GM21737 (cell line): ENCODE results near the gene GTF3A.

Source experiments
- ATAC-seq: cut with Tn5 transposase; IDR thresholded peaks from one replicate; pipeline ENCODE4 v1.9.1; 2021; ENCODE audit warnings: mild to moderate bottlenecking, moderate library complexity; ENCODE audit not compliant: unreplicated experiment

Gene GTF3A

GRCh38 chr13:27446986-27447583, 22.7 kb downstream of the GTF3A start:
- ATAC-seq: peak; percentile 23

GRCh38 chr13:27448308-27448707, 23.9 kb downstream of the GTF3A start:
- no peak for ATAC-seq

GRCh38 chr13:27449081-27449603, 24.7 kb downstream of the GTF3A start:
- no peak for ATAC-seq

- peak; percentile 74 for ATAC-seq
Measured at GRCh38 chr13:27449936-27450828, 25.8 kb downstream of the GTF3A start, which contains the start of gene MTIF3. MTIF3 (minus strand) TSS chr13:27450564; CDS start chr13:27440448, 10,116 bp downstream.

- ATAC-seq: peak; percentile 9
Measured at GRCh38 chr13:27450921-27451471, 26.6 kb downstream of the GTF3A start.

- no peak for ATAC-seq
Measured at GRCh38 chr13:27455331-27455855, 31.0 kb downstream of the GTF3A start.

GRCh38 chr13:27461940-27462584, 37.6 kb downstream of the GTF3A start:
- ATAC-seq: no peak

- no peak for ATAC-seq
Measured at GRCh38 chr13:27463500-27463899, 39.1 kb downstream of the GTF3A start.

DNA sequence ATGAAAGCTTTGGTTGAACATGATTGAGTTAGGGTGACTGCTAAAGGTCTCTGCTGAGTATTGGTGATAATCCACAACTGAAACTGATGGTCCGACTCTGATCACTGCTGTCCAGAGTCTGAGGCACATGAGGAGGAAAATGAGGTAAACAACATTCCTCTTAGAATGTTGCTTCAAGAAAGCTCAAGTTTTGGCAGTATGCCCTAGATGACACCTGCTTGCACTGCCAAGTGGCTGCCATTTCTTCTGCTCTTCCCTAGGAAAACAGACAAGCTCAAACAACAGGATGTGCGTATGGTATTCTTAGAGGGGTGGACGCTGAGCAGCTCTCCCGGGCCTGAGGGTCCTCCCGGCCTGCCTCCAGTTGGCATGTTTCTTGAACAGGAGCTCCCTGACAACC, 41.2 kb downstream of the GTF3A start:
- ATAC-seq: no peak

- ATAC-seq: no peak
Measured at GRCh38 chr13:27466513-27466912, 42.1 kb downstream of the GTF3A start.

GRCh38 chr13:27470075-27470820, 45.8 kb downstream of the GTF3A start:
- ATAC-seq: no peak

GRCh38 chr13:27472441-27472840, 48.0 kb downstream of the GTF3A start:
- no peak for ATAC-seq

DNA sequence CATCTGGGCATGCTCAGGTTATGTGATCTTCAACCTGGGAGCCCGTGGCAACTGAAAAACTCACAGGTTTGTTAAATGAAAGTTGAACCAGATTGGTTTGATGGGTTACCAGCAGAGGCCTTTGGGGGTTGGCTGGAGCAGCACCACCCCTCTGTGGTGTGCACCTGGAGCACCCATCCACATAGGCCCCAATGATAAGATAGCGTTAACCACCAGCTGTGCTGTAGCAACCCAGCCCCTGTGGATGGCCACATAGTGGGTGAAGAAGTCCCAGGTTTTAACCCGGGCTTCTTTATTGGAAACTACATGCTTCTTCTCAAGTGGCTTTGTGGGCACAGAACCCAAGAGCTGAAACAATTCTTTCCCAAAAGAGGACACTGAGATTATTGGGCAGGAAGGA, 48.5 kb downstream of the GTF3A start:
- ATAC-seq: no peak

GRCh38 chr13:27474751-27475268, 50.4 kb downstream of the GTF3A start:
- ATAC-seq: no peak

GRCh38 chr13:27476943-27477703, 52.7 kb downstream of the GTF3A start:
- no peak for ATAC-seq

GRCh38 chr13:27481766-27482165, 57.3 kb downstream of the GTF3A start:
- ATAC-seq: no peak

DNA sequence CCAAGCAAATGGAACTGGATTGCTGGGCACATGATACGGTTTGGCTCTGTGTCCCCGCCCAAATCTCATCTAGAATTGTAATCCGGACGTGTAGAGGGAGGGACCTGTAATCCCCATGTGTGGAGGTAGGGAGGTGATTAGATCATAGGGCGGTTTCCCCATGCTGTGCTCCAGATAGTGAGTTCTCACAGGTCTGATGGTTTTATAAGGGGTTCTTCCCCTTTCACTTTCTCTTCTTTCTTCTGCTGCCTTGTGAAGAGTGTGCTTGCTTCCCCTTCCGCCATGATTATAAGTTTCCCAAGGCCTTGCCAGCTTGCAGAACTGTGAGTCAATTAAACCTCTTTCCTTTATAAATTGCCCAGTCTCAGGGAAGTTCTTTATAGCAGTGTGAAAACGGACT, 58.6 kb downstream of the GTF3A start:
- ATAC-seq: peak; percentile 90

DNA sequence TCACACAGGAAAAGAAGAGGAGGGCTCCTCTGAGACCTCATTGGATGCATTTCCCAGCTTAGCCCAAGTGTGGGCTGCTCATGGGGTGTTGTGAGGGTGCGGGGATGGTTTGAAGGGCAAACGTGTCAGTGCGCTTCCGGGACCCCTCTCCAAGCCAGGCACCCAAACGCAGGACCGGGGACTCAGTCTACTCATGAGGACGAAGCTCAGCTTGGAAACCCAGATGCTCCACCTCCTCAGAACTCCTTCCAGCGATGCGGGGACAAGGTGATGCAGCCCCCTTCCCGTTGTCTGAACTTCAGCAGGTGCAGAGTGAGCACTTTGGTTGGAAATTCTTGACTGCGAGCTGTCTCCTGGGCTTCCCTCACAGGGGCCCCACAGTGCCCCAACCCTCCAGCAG, 59.0 kb downstream of the GTF3A start:
- no peak for ATAC-seq
